SIG-M5 (cell line): ENCODE results near the gene WNT5A.

ENCODE experiments used
- DNase-seq: peaks from one replicate; lab custom pipeline; 2025; lab: John Stamatoyannopoulos, UW

Gene WNT5A

GRCh38 chr3:55446850-55447249, 40.3 kb downstream of the WNT5A start:
- no peak for DNase-seq

DNA sequence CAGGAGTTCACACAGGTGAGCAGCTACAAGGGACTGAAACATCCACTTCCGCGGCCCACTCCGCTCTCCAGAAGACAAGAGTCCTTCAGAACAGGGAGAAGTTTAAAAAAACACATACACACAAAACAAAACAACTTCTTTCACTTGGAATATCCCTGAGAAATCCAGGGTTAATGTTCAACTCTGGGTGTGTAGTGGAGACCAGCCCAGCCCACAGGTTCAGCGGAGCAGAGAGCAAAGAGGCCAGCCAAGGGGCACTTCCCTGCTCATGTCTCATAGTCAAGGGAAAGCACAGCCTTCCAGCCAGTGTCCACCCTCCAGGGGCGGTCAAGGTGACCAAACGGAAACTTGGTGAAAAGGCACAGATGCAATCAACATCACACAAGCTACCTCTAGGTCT, 41.6 kb downstream of the WNT5A start:
- no peak for DNase-seq

DNA sequence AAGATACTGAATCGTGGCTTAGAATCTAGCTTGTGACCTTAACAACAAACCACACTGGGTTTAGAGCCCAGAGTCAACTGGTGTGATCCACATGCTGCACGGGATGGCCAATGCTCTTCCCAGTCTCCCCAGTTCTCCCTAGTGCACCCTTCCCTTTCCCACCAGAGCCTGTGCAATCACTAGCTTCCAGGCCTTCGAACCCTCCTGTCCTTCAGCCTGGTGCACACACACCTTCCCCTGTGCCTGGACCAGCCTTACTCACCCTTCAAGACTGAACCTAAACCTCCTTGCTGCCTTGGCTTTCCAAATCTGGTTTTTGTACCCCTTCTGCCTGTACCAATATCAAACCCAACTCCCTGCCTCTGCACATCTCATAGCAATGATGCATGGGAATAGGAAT, 43.8 kb downstream of the WNT5A start:
- no peak for DNase-seq

DNA sequence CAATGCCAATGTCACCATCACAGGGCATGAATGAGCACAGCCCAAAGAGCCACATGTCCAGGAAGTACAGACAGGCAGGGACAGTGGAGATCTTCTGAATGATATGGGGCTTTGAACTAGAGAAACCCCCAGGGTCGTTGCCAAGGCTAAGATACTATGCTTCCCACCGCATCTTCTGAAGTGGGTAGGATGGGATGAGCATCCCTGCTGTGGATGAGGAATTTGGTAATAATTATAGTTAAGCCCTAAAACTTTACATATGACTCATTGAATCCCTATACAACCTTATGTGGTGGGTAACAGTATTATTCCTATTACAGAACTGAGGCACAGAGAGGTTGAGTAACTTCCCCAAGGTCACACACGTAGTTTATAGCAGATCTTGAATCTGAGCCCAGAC, 44.2 kb downstream of the WNT5A start:
- DNase-seq, result no peak

GRCh38 chr3:55441499-55441898, 45.6 kb downstream of the WNT5A start:
- no peak for DNase-seq

DNA sequence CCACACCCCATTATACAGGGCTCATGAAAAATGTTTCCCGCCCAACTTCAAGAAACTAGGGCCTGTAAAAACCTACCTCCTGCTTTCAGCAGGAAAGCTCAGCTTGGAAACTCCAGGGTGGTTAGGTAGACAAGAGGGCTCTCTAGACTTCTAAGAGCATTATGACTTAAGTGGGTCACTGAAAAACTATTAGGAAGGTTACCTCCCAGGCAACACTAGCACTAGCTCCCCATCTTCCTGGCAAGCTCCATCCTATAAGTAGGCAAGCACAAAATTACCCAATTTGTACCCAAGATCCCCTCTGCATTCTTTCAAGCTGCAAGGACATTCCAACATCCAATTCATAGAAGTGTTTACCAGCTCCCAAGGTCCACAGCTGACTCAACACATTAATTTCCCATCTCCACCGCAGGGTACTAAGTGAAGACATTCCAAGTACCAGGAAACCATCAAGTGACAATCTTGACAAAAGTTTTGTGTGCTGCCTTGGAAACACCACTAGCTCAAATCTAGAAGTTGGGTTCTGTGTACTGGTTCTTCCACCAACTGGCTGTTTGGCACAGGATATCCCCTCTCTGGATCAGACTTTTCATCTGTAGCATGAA, 46.9 kb downstream of the WNT5A start:
- DNase-seq, result no peak

GRCh38 chr3:55439657-55440056, 47.4 kb downstream of the WNT5A start:
- DNase-seq, result no peak

GRCh38 chr3:55436644-55437043, 50.5 kb downstream of the WNT5A start:
- no peak for DNase-seq

DNA sequence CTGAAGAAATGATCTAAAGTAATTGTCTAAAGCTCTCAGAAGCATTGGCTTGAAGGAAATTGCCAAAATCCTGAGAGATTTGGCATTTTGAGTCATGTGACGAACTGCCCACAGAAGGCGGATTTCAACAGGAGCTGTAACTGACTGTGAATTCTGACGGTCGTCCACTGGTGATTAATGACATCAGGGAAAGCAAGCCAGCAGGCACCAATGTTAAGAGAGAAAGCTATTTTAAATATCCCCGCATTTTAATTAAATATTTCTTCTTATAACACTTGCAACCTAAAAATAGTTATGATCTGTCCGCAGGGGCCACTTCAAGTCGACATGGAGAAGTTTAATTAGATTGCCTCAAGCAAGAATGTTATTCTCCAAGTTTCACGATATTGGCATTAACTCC, 51.6 kb downstream of the WNT5A start:
- DNase-seq, result no peak

GRCh38 chr3:55434789-55435188, 52.3 kb downstream of the WNT5A start:
- DNase-seq, result no peak

DNA sequence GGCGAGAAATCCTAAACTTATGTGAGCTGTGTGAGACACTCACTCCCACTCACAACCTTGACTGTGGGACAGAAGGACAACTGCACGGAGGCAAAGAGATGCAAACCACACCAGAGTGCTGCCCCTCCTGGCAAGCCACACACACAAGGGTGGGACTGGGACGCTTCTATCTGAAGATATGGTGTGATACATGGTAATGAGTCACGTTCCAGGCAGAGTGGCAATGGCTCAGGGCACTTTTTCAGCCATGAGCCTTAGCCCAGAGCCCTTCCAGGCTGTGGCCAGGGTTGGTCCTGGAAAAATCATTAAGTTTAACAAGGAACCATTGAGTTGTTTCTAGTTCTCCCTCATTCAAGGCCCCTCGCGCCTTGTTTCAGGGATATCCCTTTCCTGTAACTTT, 56.1 kb downstream of the WNT5A start:
- DNase-seq, result no peak

DNA sequence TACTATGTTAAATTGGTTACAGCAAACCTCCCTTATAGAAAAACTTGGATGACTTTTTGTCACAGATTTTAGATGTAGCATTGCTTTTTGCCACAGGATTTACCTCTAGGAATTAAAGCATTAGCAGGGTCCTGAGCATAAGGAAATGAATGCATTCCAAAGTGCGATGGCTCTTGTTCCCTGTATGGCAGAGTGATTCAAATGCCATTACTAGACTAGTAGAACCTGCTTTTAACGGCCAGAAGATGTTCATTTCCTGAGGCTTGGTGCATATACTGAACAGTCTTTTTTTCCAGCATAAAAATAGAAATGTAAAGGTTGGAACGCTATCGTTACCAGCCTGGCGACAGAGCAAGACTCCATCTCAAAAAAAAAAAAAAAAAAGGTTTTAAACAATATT, 59.4 kb downstream of the WNT5A start:
- no peak for DNase-seq

DNA sequence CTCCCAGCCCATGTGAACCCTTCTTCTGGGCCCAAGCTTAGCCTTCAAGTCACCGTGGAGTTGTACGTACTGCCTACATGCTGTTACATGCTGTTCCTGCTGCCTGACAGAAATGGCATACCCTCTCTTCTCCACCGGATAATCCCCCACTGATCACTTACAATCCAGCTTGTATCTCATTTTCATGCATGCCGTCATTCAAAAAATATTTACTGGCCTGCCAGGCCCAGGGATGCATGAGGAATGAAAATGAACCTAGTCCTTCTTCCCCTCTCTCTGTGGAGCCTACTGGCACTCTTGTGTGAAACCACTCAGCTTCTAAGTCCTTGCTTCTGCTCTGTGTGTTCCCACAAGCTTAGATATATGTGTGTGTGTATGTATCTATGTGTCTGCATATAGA, 60.6 kb downstream of the WNT5A start:
- DNase-seq, result no peak

DNA sequence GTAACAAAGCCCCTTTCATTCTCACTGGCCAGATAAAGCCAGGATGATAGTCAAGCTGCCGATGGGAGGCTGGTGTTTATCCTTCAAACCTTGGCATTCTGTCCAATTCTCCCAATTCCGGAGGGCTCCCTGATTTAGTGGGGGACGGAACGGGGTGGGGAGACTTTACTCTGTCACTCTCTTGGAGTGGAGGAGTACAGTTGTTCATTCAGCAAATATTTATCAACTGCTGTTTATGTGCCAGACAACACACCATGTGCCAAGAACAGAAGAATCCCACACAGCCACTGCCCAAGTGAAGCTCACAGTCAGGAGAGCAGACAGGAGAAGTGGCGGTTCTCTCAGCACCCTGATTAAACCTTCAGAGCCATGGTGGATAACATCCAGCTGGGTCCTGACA, 63.3 kb downstream of the WNT5A start:
- no peak for DNase-seq

DNA sequence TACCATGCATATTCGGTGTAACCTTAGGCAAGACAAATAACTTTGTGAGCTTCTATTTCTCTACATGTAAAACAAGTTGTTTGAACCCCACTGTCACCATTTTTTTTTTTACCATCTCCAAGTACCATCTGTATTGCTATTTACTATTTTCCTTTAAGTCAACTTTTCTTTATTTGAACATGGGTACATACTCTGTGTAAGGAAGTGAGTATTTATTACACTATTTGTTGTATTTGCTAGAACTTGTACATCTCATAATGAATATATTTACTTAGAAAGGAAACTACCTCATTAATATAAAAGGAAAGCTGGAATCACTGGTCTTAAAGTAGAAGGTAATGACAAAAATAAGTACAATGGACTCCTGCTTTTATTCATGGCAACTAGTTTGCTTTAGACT, 69.9 kb downstream of the WNT5A start:
- DNase-seq, result no peak

- no peak for DNase-seq
Measured at GRCh38 chr3:55416331-55416821, 70.7 kb downstream of the WNT5A start.
